GM12878 (cell line): ENCODE measurements around the gene RNPS1. TPM values are rescaled to one million over a fixed set of nuclear protein-coding genes. Genes with fewer than 3 reads are reported as not detected.

Source experiments
- EZH2 ChIP-seq: IDR thresholded peaks from 2 replicates; pipeline ENCODE4 v1.6.1; 2012; ENCODE audit warnings: low read depth, mild to moderate bottlenecking, control low read depth, inconsistent platforms, low read length, borderline replicate concordance; ENCODE audit not compliant: control insufficient read depth
- HCFC1 ChIP-seq: fragments of 150-350 bp; IDR thresholded peaks from 2 replicates; pipeline ENCODE4 v1.6.1; 2014; ENCODE audit warnings: low read length
- HDAC6 ChIP-seq: fragments of 200-600 bp; sonication (generic); IDR thresholded peaks from one replicate; pipeline ENCODE4 v1.8.0; 2017; ENCODE audit warnings: antibody characterized with exemption; ENCODE audit not compliant: unreplicated experiment
- IKZF1 ChIP-seq: fragments of 450-650 bp; conservative IDR thresholded peaks from 2 replicates; pipeline ENCODE4 v1.6.1; 2017; ENCODE audit warnings: antibody characterized with exemption, mild to moderate bottlenecking
- MXI1 ChIP-seq: fragments of 150-350 bp; IDR thresholded peaks from 2 replicates; pipeline ENCODE4 v1.6.1; 2011; ENCODE audit warnings: low read depth, mild to moderate bottlenecking, inconsistent platforms, low read length, improper control_type of control experiment
- NFIC ChIP-seq: IDR thresholded peaks from 2 replicates; pipeline ENCODE4 v1.6.1; 2012; ENCODE audit warnings: low read depth, mild to moderate bottlenecking, inconsistent platforms, low read length, moderate library complexity
- NFXL1 ChIP-seq: fragments of 450-650 bp; IDR thresholded peaks from 2 replicates; pipeline ENCODE4 v1.6.1; 2017; ENCODE audit warnings: antibody characterized with exemption, mild to moderate bottlenecking, borderline replicate concordance
- NFYA ChIP-seq: IDR thresholded peaks from 2 replicates; pipeline ENCODE4 v1.6.1; 2011; ENCODE audit warnings: low read depth, mild to moderate bottlenecking, low read length, improper control_type of control experiment, borderline replicate concordance
- NFYB ChIP-seq: IDR thresholded peaks from 2 replicates; pipeline ENCODE4 v1.6.1; 2011; ENCODE audit warnings: low read depth, mild to moderate bottlenecking, low read length, improper control_type of control experiment, moderate library complexity; ENCODE audit not compliant: insufficient read depth
- SMAD5 ChIP-seq: IDR thresholded peaks from 2 replicates; pipeline ENCODE4 v1.6.1; 2016; ENCODE audit warnings: antibody characterized with exemption, low read depth
- SUPT20H ChIP-seq: IDR thresholded peaks from 2 replicates; pipeline ENCODE4 v1.6.1; 2011; ENCODE audit warnings: low read depth, mild to moderate bottlenecking, low read length, moderate library complexity, borderline replicate concordance; ENCODE audit not compliant: control insufficient read depth
- TCF12 ChIP-seq: IDR thresholded peaks from 2 replicates; pipeline ENCODE4 v1.6.1; 2011; ENCODE audit warnings: low read depth, mild to moderate bottlenecking, low read length
- polyA plus RNA-seq, 11 experiments: library from polyadenylated mRNA; depleted of rRNA in 4 of 11; unstranded in 6 of 11; stranded (reverse) in 5 of 11; fragments of >200 nt; fragmentation: Nextera tagmentation in 4 of 11; fragmentation: Illumina TruSeq in 1 of 11; extraction: Ambion mirVana in 4 of 11; extraction: Trizol in 1 of 11; gene quantifications; 1 replicate in 1 of 11; 2 replicates in 10 of 11; pipeline versions ENCODE4 v1.2.1 to v1.2.3, GENCODE V29; 2011 to 2016; ENCODE audit warnings: inconsistent platforms in 2 of 11, missing spikeins in 2 of 11, low read depth in 1 of 11
- total RNA-seq, 4 experiments: library from RNA; depleted of rRNA in 3 of 4; stranded (reverse); fragments of >200 nt in 3 of 4; fragmentation: Illumina TruSeq in 1 of 4; extraction: Trizol in 1 of 4; gene quantifications; 2 replicates each; pipeline versions ENCODE4 v1.2.1 to v1.2.3, GENCODE V29; 2013 to 2021
- TF ChIP-seq, protein P1 (sequence below): IDR thresholded peaks from 2 replicates; pipeline ENCODE4 v1.6.1; 2011; ENCODE audit warnings: borderline replicate concordance, low read depth, mild to moderate bottlenecking, moderate library complexity, low read length; ENCODE audit not compliant: insufficient read depth, poor library complexity, severe bottlenecking
- TF ChIP-seq, protein P2 (sequence below): fragments of 450-650 bp; formaldehyde crosslinking; IDR thresholded peaks from 2 replicates; pipeline ENCODE4 v1.4.0; 2020; ENCODE audit warnings: mild to moderate bottlenecking, moderate library complexity
- TF ChIP-seq, protein P3 (sequence below): fragments of 450-650 bp; IDR thresholded peaks from 2 replicates; pipeline ENCODE4 v1.6.1; 2017; ENCODE audit warnings: low read depth, mild to moderate bottlenecking, moderate library complexity
- TF ChIP-seq, protein P4 (sequence below): fragments of 450-650 bp; IDR thresholded peaks from 2 replicates; pipeline ENCODE4 v1.6.1; 2016; ENCODE audit warnings: mild to moderate bottlenecking

The RNPS1 gene
- total and polyA plus RNA-seq, 10 of the 15 experiments (the other 5 are each of a cell fraction or from before 2014, with no cell fraction given): 38.2 to 359 (median 188) TPM

DNA sequence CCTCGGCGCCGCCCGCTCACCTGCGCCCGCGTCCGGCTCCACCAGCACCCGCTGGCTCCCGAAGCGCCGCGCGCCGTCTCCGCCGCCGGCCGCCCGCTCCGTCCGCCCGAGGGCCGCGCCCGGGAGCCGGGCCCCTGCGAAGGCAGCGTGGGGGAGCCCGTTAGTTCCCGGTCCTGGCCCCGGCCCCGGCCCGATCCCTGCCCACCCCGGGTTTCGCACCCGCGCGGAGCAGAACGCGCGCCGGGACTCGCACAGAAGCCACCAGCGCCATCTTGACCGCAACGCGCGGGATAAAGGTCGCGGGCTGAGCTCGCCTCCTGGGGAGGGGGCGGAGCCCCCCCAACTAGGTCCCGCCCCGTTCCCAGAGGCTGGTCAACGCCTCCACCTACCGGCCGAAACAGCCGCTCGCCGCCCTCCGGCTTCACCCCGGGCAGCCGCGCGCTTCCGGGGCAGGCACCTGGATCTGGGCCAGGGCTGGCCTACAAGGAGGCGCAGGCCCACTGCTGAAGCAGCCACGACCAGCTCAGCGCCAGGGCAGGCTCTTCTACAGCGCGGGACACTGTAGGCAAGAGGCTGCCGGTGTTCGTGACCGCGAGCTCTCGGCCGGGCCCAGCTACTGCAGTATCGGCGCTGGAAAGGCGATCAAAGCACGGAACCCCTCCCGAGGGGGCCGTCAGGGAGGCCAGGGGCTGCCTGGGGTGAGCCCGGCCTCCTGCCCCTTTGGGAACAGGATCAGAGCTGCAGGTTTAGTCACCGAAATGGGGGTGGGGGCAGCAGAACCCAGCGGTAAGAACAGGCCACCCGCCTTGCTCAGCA lies 16.4 kb downstream of the RNPS1 start, which contains the start of gene ECI1 (continued):
- TF ChIP-seq EZH2: no peak
- no peak for TF ChIP-seq NFXL1
- peak; percentile 69 for TF ChIP-seq HDAC6
- TF ChIP-seq NFIC: no peak
- TF ChIP-seq NFYB: no peak
- peak; percentile 94 for TF ChIP-seq MXI1
- TF ChIP-seq SMAD5: peak; percentile 5; the same call in 1 of the 2 replicates
- TF ChIP-seq, protein P1, sequence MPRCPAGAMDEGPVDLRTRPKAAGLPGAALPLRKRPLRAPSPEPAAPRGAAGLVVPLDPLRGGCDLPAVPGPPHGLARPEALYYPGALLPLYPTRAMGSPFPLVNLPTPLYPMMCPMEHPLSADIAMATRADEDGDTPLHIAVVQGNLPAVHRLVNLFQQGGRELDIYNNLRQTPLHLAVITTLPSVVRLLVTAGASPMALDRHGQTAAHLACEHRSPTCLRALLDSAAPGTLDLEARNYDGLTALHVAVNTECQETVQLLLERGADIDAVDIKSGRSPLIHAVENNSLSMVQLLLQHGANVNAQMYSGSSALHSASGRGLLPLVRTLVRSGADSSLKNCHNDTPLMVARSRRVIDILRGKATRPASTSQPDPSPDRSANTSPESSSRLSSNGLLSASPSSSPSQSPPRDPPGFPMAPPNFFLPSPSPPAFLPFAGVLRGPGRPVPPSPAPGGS: peak; percentile 81
- TF ChIP-seq SUPT20H: no peak
- TF ChIP-seq, protein P2, sequence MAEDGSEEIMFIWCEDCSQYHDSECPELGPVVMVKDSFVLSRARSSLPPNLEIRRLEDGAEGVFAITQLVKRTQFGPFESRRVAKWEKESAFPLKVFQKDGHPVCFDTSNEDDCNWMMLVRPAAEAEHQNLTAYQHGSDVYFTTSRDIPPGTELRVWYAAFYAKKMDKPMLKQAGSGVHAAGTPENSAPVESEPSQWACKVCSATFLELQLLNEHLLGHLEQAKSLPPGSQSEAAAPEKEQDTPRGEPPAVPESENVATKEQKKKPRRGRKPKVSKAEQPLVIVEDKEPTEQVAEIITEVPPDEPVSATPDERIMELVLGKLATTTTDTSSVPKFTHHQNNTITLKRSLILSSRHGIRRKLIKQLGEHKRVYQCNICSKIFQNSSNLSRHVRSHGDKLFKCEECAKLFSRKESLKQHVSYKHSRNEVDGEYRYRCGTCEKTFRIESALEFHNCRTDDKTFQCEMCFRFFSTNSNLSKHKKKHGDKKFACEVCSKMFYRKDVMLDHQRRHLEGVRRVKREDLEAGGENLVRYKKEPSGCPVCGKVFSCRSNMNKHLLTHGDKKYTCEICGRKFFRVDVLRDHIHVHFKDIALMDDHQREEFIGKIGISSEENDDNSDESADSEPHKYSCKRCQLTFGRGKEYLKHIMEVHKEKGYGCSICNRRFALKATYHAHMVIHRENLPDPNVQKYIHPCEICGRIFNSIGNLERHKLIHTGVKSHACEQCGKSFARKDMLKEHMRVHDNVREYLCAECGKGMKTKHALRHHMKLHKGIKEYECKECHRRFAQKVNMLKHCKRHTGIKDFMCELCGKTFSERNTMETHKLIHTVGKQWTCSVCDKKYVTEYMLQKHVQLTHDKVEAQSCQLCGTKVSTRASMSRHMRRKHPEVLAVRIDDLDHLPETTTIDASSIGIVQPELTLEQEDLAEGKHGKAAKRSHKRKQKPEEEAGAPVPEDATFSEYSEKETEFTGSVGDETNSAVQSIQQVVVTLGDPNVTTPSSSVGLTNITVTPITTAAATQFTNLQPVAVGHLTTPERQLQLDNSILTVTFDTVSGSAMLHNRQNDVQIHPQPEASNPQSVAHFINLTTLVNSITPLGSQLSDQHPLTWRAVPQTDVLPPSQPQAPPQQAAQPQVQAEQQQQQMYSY (CRISPR knock-in tag): no peak
- TF ChIP-seq, protein P3, sequence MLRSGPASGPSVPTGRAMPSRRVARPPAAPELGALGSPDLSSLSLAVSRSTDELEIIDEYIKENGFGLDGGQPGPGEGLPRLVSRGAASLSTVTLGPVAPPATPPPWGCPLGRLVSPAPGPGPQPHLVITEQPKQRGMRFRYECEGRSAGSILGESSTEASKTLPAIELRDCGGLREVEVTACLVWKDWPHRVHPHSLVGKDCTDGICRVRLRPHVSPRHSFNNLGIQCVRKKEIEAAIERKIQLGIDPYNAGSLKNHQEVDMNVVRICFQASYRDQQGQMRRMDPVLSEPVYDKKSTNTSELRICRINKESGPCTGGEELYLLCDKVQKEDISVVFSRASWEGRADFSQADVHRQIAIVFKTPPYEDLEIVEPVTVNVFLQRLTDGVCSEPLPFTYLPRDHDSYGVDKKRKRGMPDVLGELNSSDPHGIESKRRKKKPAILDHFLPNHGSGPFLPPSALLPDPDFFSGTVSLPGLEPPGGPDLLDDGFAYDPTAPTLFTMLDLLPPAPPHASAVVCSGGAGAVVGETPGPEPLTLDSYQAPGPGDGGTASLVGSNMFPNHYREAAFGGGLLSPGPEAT: no peak
- TF ChIP-seq, protein P4, sequence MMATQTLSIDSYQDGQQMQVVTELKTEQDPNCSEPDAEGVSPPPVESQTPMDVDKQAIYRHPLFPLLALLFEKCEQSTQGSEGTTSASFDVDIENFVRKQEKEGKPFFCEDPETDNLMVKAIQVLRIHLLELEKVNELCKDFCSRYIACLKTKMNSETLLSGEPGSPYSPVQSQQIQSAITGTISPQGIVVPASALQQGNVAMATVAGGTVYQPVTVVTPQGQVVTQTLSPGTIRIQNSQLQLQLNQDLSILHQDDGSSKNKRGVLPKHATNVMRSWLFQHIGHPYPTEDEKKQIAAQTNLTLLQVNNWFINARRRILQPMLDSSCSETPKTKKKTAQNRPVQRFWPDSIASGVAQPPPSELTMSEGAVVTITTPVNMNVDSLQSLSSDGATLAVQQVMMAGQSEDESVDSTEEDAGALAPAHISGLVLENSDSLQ: no peak
- TF ChIP-seq TCF12: 0 out of 2 replicates have a peak, but pooled peaks have one; percentile 49
- peak; percentile 31; the same call in 1 of the 2 replicates for TF ChIP-seq HCFC1
- TF ChIP-seq NFYA: no peak
- peak; percentile 88 for TF ChIP-seq IKZF1
